ENCODE measurements around the gene DTX4.

DNA sequence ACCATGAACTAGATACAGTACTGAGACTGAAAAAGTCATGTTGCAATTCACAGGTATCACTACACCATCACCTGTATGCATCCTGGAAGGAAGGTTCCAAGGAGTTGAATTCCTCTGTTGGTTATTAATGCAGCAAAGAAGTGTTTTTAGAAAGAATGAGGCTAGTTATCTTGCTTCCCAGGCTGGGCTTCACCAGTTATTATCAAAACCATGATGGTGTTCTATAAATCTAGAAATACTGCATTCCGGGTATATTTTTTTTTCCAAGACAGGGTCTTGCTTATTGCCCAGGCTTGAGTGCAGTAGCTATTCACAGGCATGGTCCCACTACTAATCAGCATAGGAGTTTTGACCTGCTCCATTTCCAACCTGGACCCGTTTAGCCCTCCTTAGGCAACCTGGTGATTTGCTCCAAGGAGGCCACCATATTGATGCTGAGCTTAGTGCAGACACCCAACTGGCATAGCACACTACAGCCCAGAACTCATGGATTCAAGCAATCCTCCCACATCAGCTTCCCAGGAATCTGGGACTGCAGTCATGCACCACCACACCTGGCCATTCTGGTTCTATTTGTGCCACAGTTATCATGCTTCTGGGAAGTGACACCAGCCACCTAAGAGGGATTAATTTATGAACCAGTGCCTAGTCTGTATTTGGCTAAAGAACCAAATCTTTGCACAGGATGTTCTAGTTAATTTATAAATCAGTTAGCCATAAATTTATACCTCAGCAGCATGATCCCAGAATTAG is 42.4 kb downstream of the DTX4 start:
- no peak for TF ChIP-seq POLR2AphosphoS5 (IDR thresholded peaks at IDR 0.05; ENCODE audit: low read depth, low read length)
- TF ChIP-seq TAF1 (IDR thresholded peaks at IDR 0.05; ENCODE audit: borderline replicate concordance, low read depth, low read length), result no peak
- no peak for TF ChIP-seq CTCF (IDR thresholded peaks at IDR 0.05)
- no peak for TF ChIP-seq NFIC (IDR thresholded peaks at IDR 0.05; ENCODE audit: borderline replicate concordance)
- TF ChIP-seq USF2 (IDR thresholded peaks at IDR 0.05; ENCODE audit: borderline replicate concordance, low read depth, low read length), result no peak
- TF ChIP-seq, protein P1, sequence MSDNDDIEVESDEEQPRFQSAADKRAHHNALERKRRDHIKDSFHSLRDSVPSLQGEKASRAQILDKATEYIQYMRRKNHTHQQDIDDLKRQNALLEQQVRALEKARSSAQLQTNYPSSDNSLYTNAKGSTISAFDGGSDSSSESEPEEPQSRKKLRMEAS (IDR thresholded peaks at IDR 0.05; ENCODE audit: low read depth), result no peak
- TF ChIP-seq RXRA (IDR thresholded peaks at IDR 0.05; ENCODE audit: borderline replicate concordance, low read depth), result no peak
- TF ChIP-seq IRF3 (IDR thresholded peaks at IDR 0.05; ENCODE audit: low read depth, low read length), result no peak
- no peak for TF ChIP-seq RAD21 (IDR thresholded peaks at IDR 0.05; ENCODE audit: low read length)
